GM12878 (cell line): ENCODE data around the gene PPP1R13B. TPM values are rescaled to one million over a fixed set of nuclear protein-coding genes. Genes with fewer than 3 reads are reported as not detected.

ENCODE experiments used
- ATAC-seq: fragments of 200-7000 bp; cut with Tn5 transposase; 3 replicates; pipeline ENCODE4 v1.9.1; 2020; ENCODE audit warnings: mild to moderate bottlenecking, moderate library complexity
- BruUV-seq: library from RNA; stranded (reverse); fragments of 400-500 nt; replicated peaks from 2 replicates; lab custom pipeline; 2021; lab: Mats Ljungman, UMichigan
- CTCF ChIA-PET: fragments of 300-600 bp; sonication (Branson Sonifier 250); formaldehyde crosslinking; extraction: SDS; loops from one replicate; lab custom pipeline; 2021; ENCODE audit warnings: inconsistent platforms; lab: Yijun Ruan, JAX
- POLR2A ChIA-PET: fragments of 350-600 bp; formaldehyde crosslinking; extraction: SDS; loops from one replicate; lab custom pipeline; 2021; ENCODE audit warnings: inconsistent platforms; lab: Charles Lee
- RAD21 ChIA-PET: fragments of 300-600 bp; sonication (Branson Sonifier 250); formaldehyde crosslinking; loops from one replicate; lab custom pipeline; 2023; ENCODE audit warnings: antibody characterized with exemption; ENCODE audit not compliant: unreplicated experiment; lab: Charles Lee
- SMC1A ChIA-PET: fragments of 300-600 bp; sonication (Branson Sonifier 250); formaldehyde crosslinking; loops from one replicate; lab custom pipeline; 2023; ENCODE audit not compliant: unreplicated experiment, uncharacterized antibody; lab: Charles Lee
- DNase-seq: peaks from one replicate; pipeline ENCODE4 v3.0.0-alpha.2; 2011; ENCODE audit warnings: low read depth, low spot score
- FAIRE-seq: peaks from 3 replicates; lab custom pipeline; 2011; peaks lifted over from hg19 to GRCh38; lab: Jason Lieb, UNC
- H2AFZ ChIP-seq: 2 replicates; pipeline ENCODE4 v1.6.0; 2011; ENCODE audit warnings: low read depth, low read length, control low read depth; ENCODE audit not compliant: control insufficient read depth
- H3K27ac ChIP-seq: 2 replicates; pipeline ENCODE4 v1.5.1; 2011; ENCODE audit warnings: control low read depth; ENCODE audit not compliant: control insufficient read depth, insufficient read depth
- H3K27me3 ChIP-seq, 2 experiments: replicated peaks in 1 of 2; 2 replicates each; pipeline versions ENCODE4 v1.6.0 to v1.6.1; 2011; ENCODE audit warnings: low read length in 1 of 2; ENCODE audit not compliant: control insufficient read depth in 2 of 2, insufficient read depth in 2 of 2
- H3K36me3 ChIP-seq, 2 experiments: 2 replicates each; pipeline ENCODE4 v1.5.1; 2011; ENCODE audit warnings: low read length in 1 of 2; ENCODE audit not compliant: control insufficient read depth in 2 of 2, insufficient read depth in 2 of 2
- H3K4me1 ChIP-seq: 2 replicates; pipeline ENCODE4 v1.6.1; 2011; ENCODE audit warnings: mild to moderate bottlenecking, low read length, moderate library complexity, mixed read lengths; ENCODE audit not compliant: control insufficient read depth, insufficient read depth
- H3K4me2 ChIP-seq: 2 replicates; pipeline ENCODE4 v1.6.0; 2011; ENCODE audit warnings: control low read depth; ENCODE audit not compliant: control insufficient read depth, insufficient read depth
- H3K4me3 ChIP-seq: fragments of 200-600 bp; sonication (generic); 2 replicates; pipeline ENCODE4 v1.5.1; 2016
- H3K79me2 ChIP-seq: 2 replicates; pipeline ENCODE4 v1.6.0; 2011; ENCODE audit warnings: low read length; ENCODE audit not compliant: control insufficient read depth, insufficient read depth
- H3K9ac ChIP-seq: 2 replicates; pipeline ENCODE4 v1.8.0; 2011; ENCODE audit warnings: low read length, control low read depth, mixed read lengths; ENCODE audit not compliant: control insufficient read depth, insufficient read depth
- H3K9me3 ChIP-seq: replicated peaks from 3 replicates; pipeline ENCODE4 v1.5.1; 2011; ENCODE audit warnings: mild to moderate bottlenecking, low read length; ENCODE audit not compliant: control insufficient read depth, insufficient read depth
- H4K20me1 ChIP-seq: 2 replicates; pipeline ENCODE4 v1.6.0; 2011; ENCODE audit not compliant: control insufficient read depth, insufficient read depth
- ATF2 ChIP-seq: IDR thresholded peaks from 2 replicates; pipeline ENCODE4 v1.6.1; 2012; ENCODE audit warnings: low read length, inconsistent platforms
- BACH1 ChIP-seq: fragments of 450-650 bp; IDR thresholded peaks from 2 replicates; pipeline ENCODE4 v1.6.1; 2017; ENCODE audit warnings: mild to moderate bottlenecking, borderline replicate concordance
- EED ChIP-seq: sonication (generic); IDR thresholded peaks from 2 replicates; pipeline ENCODE4 v1.6.1; 2016; ENCODE audit warnings: antibody characterized with exemption, low read depth
- ELK1 ChIP-seq: IDR thresholded peaks from 2 replicates; pipeline ENCODE4 v1.6.1; 2012; ENCODE audit warnings: low read depth, low read length, improper control_type of control experiment
- FOXK2 ChIP-seq: fragments of 450-650 bp; IDR thresholded peaks from 2 replicates; pipeline ENCODE4 v1.6.1; 2017; ENCODE audit warnings: mild to moderate bottlenecking, moderate library complexity
- HDAC2 ChIP-seq: fragments of 200-600 bp; sonication (generic); IDR thresholded peaks from 2 replicates; pipeline ENCODE4 v1.6.1; 2017
- IKZF2 ChIP-seq, 2 experiments: fragments of 450-650 bp; IDR thresholded peaks; 2 replicates each; pipeline ENCODE4 v1.6.1; 2017; ENCODE audit warnings: mild to moderate bottlenecking in 2 of 2, moderate library complexity in 2 of 2
- IRF4 ChIP-seq: IDR thresholded peaks from 2 replicates; pipeline ENCODE4 v1.6.1; 2011; ENCODE audit warnings: low read depth, low read length
- MAX ChIP-seq: IDR thresholded peaks from 2 replicates; pipeline ENCODE4 v1.6.1; 2012; ENCODE audit warnings: low read depth, low read length, improper control_type of control experiment
- MTA2 ChIP-seq: fragments of 450-650 bp; IDR thresholded peaks from 2 replicates; pipeline ENCODE4 v1.6.1; 2016; ENCODE audit warnings: low read depth, mild to moderate bottlenecking, moderate library complexity
- NR2C1 ChIP-seq: fragments of 450-650 bp; IDR thresholded peaks from 2 replicates; pipeline ENCODE4 v1.6.1; 2017; ENCODE audit warnings: antibody characterized with exemption, mild to moderate bottlenecking, moderate library complexity
- NR2C2 ChIP-seq: IDR thresholded peaks from 2 replicates; pipeline ENCODE4 v1.6.1; 2011; ENCODE audit warnings: borderline replicate concordance, low read depth; ENCODE audit not compliant: control insufficient read depth, insufficient read length
- PRDM15 ChIP-seq: fragments of 450-650 bp; formaldehyde crosslinking; IDR thresholded peaks from 2 replicates; pipeline ENCODE4 v1.4.0; 2020; ENCODE audit warnings: mild to moderate bottlenecking, moderate library complexity
- RCOR1 ChIP-seq: conservative IDR thresholded peaks from 2 replicates; pipeline ENCODE4 v1.6.1; 2012; ENCODE audit warnings: low read depth, low read length, improper control_type of control experiment
- SPI1 ChIP-seq: IDR thresholded peaks from 2 replicates; pipeline ENCODE4 v1.6.1; 2011; ENCODE audit warnings: low read depth, mild to moderate bottlenecking, low read length, moderate library complexity, borderline replicate concordance; ENCODE audit not compliant: insufficient read depth
- SRF ChIP-seq, 2 experiments: IDR thresholded peaks; 2 replicates each; pipeline ENCODE4 v1.6.1; 2011; ENCODE audit warnings: low read depth in 2 of 2, low read length in 2 of 2, mild to moderate bottlenecking in 1 of 2, moderate library complexity in 1 of 2
- ZBED1 ChIP-seq: IDR thresholded peaks from 2 replicates; pipeline ENCODE4 v1.6.1; 2016; ENCODE audit warnings: borderline replicate concordance
- ZSCAN29 ChIP-seq: fragments of 450-650 bp; IDR thresholded peaks from 2 replicates; pipeline ENCODE4 v1.6.1; 2017; ENCODE audit warnings: mild to moderate bottlenecking, moderate library complexity
- ZZZ3 ChIP-seq: IDR thresholded peaks from 2 replicates; pipeline ENCODE4 v1.6.1; 2011; ENCODE audit warnings: low read depth; ENCODE audit not compliant: control insufficient read depth, insufficient read length
- WGBS: methylation state at CpG from one replicate; pipeline ENCODE4 v1.1.6; 2016; ENCODE audit warnings: low lambda C conversion rate; ENCODE audit not compliant: insufficient replicate concordance, insufficient coverage; ENCODE audit errors: missing lambda C conversion rate; 5-methylcytosine and 5-hydroxymethylcytosine counted together
- in situ Hi-C: fragments of 300-500 bp; cut with MboI; formaldehyde crosslinking; loops from 9 replicates; pipeline ENCODE4 v1.14.3; 2018; ENCODE audit warnings: mixed read lengths
- intact Hi-C: fragments of 100-400 bp; cut with micrococcal nuclease; formaldehyde crosslinking; loops from one replicate; pipeline ENCODE4 v1.14.2; 2022; ENCODE audit not compliant: unreplicated experiment
- polyA plus RNA-seq, 11 experiments: library from polyadenylated mRNA; depleted of rRNA in 4 of 11; unstranded in 6 of 11; stranded (reverse) in 5 of 11; fragments of >200 nt; fragmentation: Nextera tagmentation in 4 of 11; fragmentation: Illumina TruSeq in 1 of 11; extraction: Ambion mirVana in 4 of 11; extraction: Trizol in 1 of 11; gene quantifications; 1 replicate in 1 of 11; 2 replicates in 10 of 11; pipeline versions ENCODE4 v1.2.1 to v1.2.3, GENCODE V29; 2011 to 2016; ENCODE audit warnings: inconsistent platforms in 2 of 11, missing spikeins in 2 of 11, low read depth in 1 of 11
- total RNA-seq, 4 experiments: library from RNA; depleted of rRNA in 3 of 4; stranded (reverse); fragments of >200 nt in 3 of 4; fragmentation: Illumina TruSeq in 1 of 4; extraction: Trizol in 1 of 4; gene quantifications; 2 replicates each; pipeline versions ENCODE4 v1.2.1 to v1.2.3, GENCODE V29; 2013 to 2021

The PPP1R13B gene
- total and polyA plus RNA-seq, 10 of the 15 experiments (the other 5 are each of a cell fraction or from before 2014, with no cell fraction given), result 0.16 to 8.1 (median 3.2) TPM

- TF ChIP-seq ELK1 (no peak), SRF (IDR thresholded peaks at IDR 0.05; ENCODE audit: low read depth in 2 of 2, low read length in 2 of 2) (no peak), EED (no peak)
Measured at GRCh38 chr14:103817595-103817994, 29.8 kb downstream of the PPP1R13B start (continued).

GRCh38 chr14:103816991-103817390 is 30.4 kb downstream of the PPP1R13B start:
- Histone ChIP-seq H3K9me3 (no peaks in the 10 kb centered on the region), H2AFZ (no peak overlapping the region), H4K20me1 (no peaks in the 10 kb centered on the region), H3K79me2 (no peaks in the 10 kb centered on the region), H3K4me2 (no peak overlapping the region), H3K36me3 (no peaks in the 10 kb centered on the region), H3K9ac (no peak overlapping the region), H3K4me3 (no peak overlapping the region), H3K27ac (no peak overlapping the region), H3K4me1 (peaks cover 4% of the 10 kb centered on the region), H3K27me3 (no peaks in the 10 kb centered on the region)
- ChIA-PET RAD21 (interaction anchor here (1.9 kb wide), 1 partner anchor 8 kb away, joined by 11 read pairs; no protein-coding TSS in a partner anchor), CTCF (interaction anchor here (0.6 to 2.9 kb wide), 6 partner anchors 8 to 246 kb away, joined by 3 to 17 read pairs (median 4); no protein-coding TSS in a partner anchor), POLR2A (no interaction called here), SMC1A (interaction anchor here (0.6 to 2.2 kb wide), 7 partner anchors 8 to 757 kb away, joined by 3 to 15 read pairs (median 4); no protein-coding TSS in a partner anchor)
- in situ Hi-C loops, result no loop called here
- intact Hi-C loops, result no loop called here
- FAIRE-seq, result no peak
- WGBS, result 95% methylated on average over 3 of the region's 3 CpGs
- ATAC-seq, result no peak
- DNase-seq, result no peak
- no TSS peak for BruUV-seq
- no peak for TF ChIP-seq SPI1
- no peak for TF ChIP-seq PRDM15 (CRISPR knock-in tag)
- TF ChIP-seq MAX, result no peak
- no peak for TF ChIP-seq ZBED1
- no peak for TF ChIP-seq ZZZ3
- TF ChIP-seq IKZF2 (IDR thresholded peaks at IDR 0.05), result no peak
- no peak for TF ChIP-seq ATF2
- TF ChIP-seq NR2C2, result no peak
- TF ChIP-seq HDAC2, result no peak
- TF ChIP-seq NR2C1, result no peak
- TF ChIP-seq ZSCAN29, result no peak
- TF ChIP-seq FOXK2, result no peak
- TF ChIP-seq IRF4, result no peak
- no peak for TF ChIP-seq RCOR1
- no peak for TF ChIP-seq MTA2
- TF ChIP-seq BACH1, result no peak
